Measurements from ENCODE around the gene CLEC18B.
"Not testable (repeated sequence)": the region's sequence is repeated elsewhere in the genome, so short reads cannot be mapped to it uniquely, and the experiment has no call there.

The CLEC18B gene

GRCh38 chr16:74443624-74444346 lies 22.5 kb upstream of the CLEC18B start:
- FAIRE-seq: not testable (repeated sequence)

- no peak for FAIRE-seq
Measured at GRCh38 chr16:74439685-74440084, 18.4 kb upstream of the CLEC18B start.

- FAIRE-seq: no peak
Measured at GRCh38 chr16:74438492-74438979, 17.3 kb upstream of the CLEC18B start.

- no peak for FAIRE-seq
Measured at GRCh38 chr16:74431516-74431915, 10.2 kb upstream of the CLEC18B start.

GRCh38 chr16:74430036-74430712 lies 8.9 kb upstream of the CLEC18B start:
- FAIRE-seq: not testable (repeated sequence)

- FAIRE-seq: peak; percentile 96
Measured at GRCh38 chr16:74428493-74428892, 7.2 kb upstream of the CLEC18B start.

- not testable (repeated sequence) for FAIRE-seq
Measured at GRCh38 chr16:74425751-74426150, 4.5 kb upstream of the CLEC18B start.

- FAIRE-seq: not testable (repeated sequence)
Measured at GRCh38 chr16:74423721-74424120, 2.4 kb upstream of the CLEC18B start.

GRCh38 chr16:74422086-74422485 lies 808 bp upstream of the CLEC18B start:
- FAIRE-seq: not testable (repeated sequence)

GRCh38 chr16:74421482-74421785 lies 156 bp upstream of the CLEC18B start:
- FAIRE-seq: not testable (repeated sequence)

- not testable (repeated sequence) for FAIRE-seq
Measured at GRCh38 chr16:74419811-74420210, 1.5 kb downstream of the CLEC18B start.

- FAIRE-seq: not testable (repeated sequence)
Measured at GRCh38 chr16:74417897-74418296, 3.4 kb downstream of the CLEC18B start.

GRCh38 chr16:74413920-74414319 lies 7.4 kb downstream of the CLEC18B start:
- not testable (repeated sequence) for FAIRE-seq

GRCh38 chr16:74413485-74413884 lies 7.8 kb downstream of the CLEC18B start:
- not testable (repeated sequence) for FAIRE-seq

GRCh38 chr16:74412775-74413390 lies 8.4 kb downstream of the CLEC18B start:
- FAIRE-seq: not testable (repeated sequence)

GRCh38 chr16:74412138-74412774 lies 9.0 kb downstream of the CLEC18B start:
- not testable (repeated sequence) for FAIRE-seq

- FAIRE-seq: not testable (repeated sequence)
Measured at GRCh38 chr16:74410981-74411380, 10.3 kb downstream of the CLEC18B start.

GRCh38 chr16:74410057-74410957 lies 11.0 kb downstream of the CLEC18B start:
- not testable (repeated sequence) for FAIRE-seq

GRCh38 chr16:74409185-74409981 lies 11.9 kb downstream of the CLEC18B start:
- not testable (repeated sequence) for FAIRE-seq

- not testable (repeated sequence) for FAIRE-seq
Measured at GRCh38 chr16:74407362-74407705, 13.9 kb downstream of the CLEC18B start.
